MCF 10A (cell line): ENCODE results near the gene APC2. TPM values are rescaled to one million over a fixed set of nuclear protein-coding genes. Genes with fewer than 3 reads are reported as not detected.
"Not testable (repeated sequence)": the region's sequence is repeated elsewhere in the genome, so short reads cannot be mapped to it uniquely, and the experiment has no call there.

Experiments used
- BruUV-seq: library from RNA; stranded (reverse); fragments of 400-500 nt; replicated peaks from 2 replicates; lab custom pipeline; 2021; lab: Mats Ljungman, UMichigan
- CTCF ChIA-PET: fragments of 300-600 bp; sonication (Branson Sonifier 250); formaldehyde crosslinking; extraction: SDS; loops from one replicate; lab custom pipeline; 2021; ENCODE audit warnings: antibody characterized with exemption, inconsistent platforms; lab: Yijun Ruan, JAX
- POLR2A ChIA-PET: fragments of 300-600, 350-650 bp; sonication (Branson Sonifier 250); formaldehyde crosslinking; extraction: SDS; loops from one replicate; lab custom pipeline; 2020; ENCODE audit warnings: antibody characterized with exemption, inconsistent platforms; lab: Yijun Ruan, JAX
- DNase-seq: peaks from one replicate; pipeline ENCODE4 v3.0.0-alpha.2; 2018; ENCODE audit not compliant: unreplicated experiment
- H3K27ac Mint-ChIP-seq: one replicate; pipeline ENCODE4 v1.8.0; 2022; ENCODE audit warnings: mild to moderate bottlenecking, low read depth, mixed read lengths; ENCODE audit not compliant: unreplicated experiment
- H3K27me3 Mint-ChIP-seq: one replicate; pipeline ENCODE4 v1.8.0; 2022; ENCODE audit warnings: mixed read lengths; ENCODE audit not compliant: insufficient read depth, unreplicated experiment
- H3K36me3 Mint-ChIP-seq: one replicate; pipeline ENCODE4 v1.8.0; 2022; ENCODE audit warnings: mild to moderate bottlenecking, moderate library complexity, mixed read lengths; ENCODE audit not compliant: insufficient read depth, unreplicated experiment
- H3K4me1 Mint-ChIP-seq: one replicate; pipeline ENCODE4 v1.8.0; 2022; ENCODE audit warnings: mixed read lengths; ENCODE audit not compliant: insufficient read depth, unreplicated experiment
- H3K4me3 Mint-ChIP-seq: one replicate; pipeline ENCODE4 v1.8.0; 2022; ENCODE audit warnings: mild to moderate bottlenecking, moderate library complexity, mixed read lengths; ENCODE audit not compliant: unreplicated experiment
- H3K9me3 Mint-ChIP-seq: one replicate; pipeline ENCODE4 v1.8.0; 2022; ENCODE audit warnings: mixed read lengths; ENCODE audit not compliant: unreplicated experiment
- intact Hi-C: fragments of 100-400 bp; cut with micrococcal nuclease; formaldehyde crosslinking; loops from 2 replicates; pipeline ENCODE4 v1.14.1; 2022
- total RNA-seq: library from RNA; stranded (reverse); gene quantifications from 2 replicates; pipeline ENCODE4 v1.2.3, GENCODE V29; 2022
- TF ChIP-seq, protein P1 (sequence below): fragments of 200-600 bp; IDR thresholded peaks from one replicate; pipeline ENCODE4 v1.8.0; 2022; ENCODE audit warnings: antibody characterized with exemption, mild to moderate bottlenecking; ENCODE audit not compliant: unreplicated experiment

APC2 gene
- total RNA-seq, 1 experiment from 2014 or later: 0.23 TPM

DNA sequence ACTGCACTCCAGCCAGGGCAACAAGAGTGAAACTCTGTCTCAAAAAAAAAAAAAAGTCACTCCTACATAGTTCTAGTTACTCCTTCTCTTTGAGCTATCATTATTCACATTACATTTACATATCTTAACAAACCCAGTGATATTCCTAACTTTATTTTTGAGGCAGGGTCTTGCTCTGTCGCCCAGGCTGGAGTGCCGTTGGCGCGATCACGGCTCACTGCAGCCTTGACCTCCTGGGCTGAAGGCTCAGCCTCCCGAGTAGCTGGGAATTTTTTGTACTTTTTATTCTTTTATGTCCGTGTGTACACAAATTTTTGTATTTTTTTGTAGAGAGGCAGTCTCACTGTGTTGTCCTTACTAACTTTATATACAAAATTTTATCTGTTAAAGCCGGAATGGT is 12.3 kb upstream of the APC2 start:
- no TSS peak for BruUV-seq
- DNase-seq: no peak
- peaks cover 2% of the 10 kb centered on the region for H3K4me1 Mint-ChIP-seq
- H3K27ac Mint-ChIP-seq: no peak overlapping the region
- no peaks in the 10 kb centered on the region for H3K9me3 Mint-ChIP-seq
- H3K27me3 Mint-ChIP-seq: no peaks in the 10 kb centered on the region
- no peak overlapping the region for H3K4me3 Mint-ChIP-seq
- intact Hi-C loops: loop anchor here (1.0 to 2.0 kb wide), 2 partner anchors 76 to 159 kb away; partner anchors contain the start of gene ADAMTSL5
- POLR2A ChIA-PET: interaction anchor here (1.2 to 1.4 kb wide), 2 partner anchors 20 to 162 kb away, joined by 3 to 4 read pairs; partner anchors contain the start of gene FAM174C
- peaks cover 75% of the 10 kb centered on the region for H3K36me3 Mint-ChIP-seq
- CTCF ChIA-PET: interaction anchor here (0.6 to 1.4 kb wide), 6 partner anchors 9 to 153 kb away, joined by 3 to 5 read pairs (median 3); no protein-coding TSS in a partner anchor
- TF ChIP-seq, protein P1, sequence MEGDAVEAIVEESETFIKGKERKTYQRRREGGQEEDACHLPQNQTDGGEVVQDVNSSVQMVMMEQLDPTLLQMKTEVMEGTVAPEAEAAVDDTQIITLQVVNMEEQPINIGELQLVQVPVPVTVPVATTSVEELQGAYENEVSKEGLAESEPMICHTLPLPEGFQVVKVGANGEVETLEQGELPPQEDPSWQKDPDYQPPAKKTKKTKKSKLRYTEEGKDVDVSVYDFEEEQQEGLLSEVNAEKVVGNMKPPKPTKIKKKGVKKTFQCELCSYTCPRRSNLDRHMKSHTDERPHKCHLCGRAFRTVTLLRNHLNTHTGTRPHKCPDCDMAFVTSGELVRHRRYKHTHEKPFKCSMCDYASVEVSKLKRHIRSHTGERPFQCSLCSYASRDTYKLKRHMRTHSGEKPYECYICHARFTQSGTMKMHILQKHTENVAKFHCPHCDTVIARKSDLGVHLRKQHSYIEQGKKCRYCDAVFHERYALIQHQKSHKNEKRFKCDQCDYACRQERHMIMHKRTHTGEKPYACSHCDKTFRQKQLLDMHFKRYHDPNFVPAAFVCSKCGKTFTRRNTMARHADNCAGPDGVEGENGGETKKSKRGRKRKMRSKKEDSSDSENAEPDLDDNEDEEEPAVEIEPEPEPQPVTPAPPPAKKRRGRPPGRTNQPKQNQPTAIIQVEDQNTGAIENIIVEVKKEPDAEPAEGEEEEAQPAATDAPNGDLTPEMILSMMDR: no peak

DNA sequence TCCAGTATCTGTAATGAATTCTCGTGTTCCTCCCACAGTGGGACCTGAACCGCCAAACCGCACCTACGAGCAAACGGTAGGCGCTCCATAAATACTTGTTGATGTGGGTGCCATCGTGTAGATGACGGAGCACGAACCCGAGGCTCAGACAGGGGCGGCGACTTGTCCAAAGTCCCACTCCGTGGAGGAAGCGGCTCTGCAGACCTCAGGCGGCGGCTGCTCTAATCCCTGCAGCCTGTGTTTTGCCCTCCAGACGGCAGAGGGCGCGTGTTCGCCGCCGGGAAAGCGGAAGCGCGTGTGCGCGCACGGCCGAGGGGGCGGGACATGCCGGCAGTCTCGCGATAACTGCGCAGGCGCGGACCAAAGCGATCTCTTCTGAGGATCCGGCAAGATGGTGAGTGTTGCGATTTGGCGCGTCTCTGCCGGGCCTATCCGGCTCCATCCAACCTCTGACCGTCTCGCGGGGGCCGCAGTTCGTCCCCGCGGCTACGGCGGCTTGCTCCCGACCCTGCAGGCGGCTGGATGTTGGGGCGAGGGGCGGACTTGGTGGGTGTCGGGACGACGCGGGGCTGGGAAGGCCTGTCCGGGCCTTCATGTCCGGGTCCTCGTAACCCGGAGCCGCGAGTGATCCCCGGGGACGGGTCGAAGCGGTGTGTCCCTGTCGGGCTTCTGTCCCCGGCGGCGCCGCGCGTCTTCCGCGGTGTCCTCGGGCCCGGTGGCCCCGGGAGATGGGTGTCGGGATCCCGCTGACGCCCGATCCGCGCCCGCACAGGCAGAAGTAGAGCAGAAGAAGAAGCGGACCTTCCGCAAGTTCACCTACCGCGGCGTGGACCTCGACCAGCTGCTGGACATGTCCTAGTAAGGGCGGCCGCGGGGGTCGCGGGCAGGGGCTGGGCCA is 11.6 kb upstream of the APC2 start, which contains the start of gene RPS15:
TSS of gene RPS15 (plus strand) at position 362 of the 898 bp plus-strand sequence. CDS start at position 392, 30 bp downstream.
- Mint-ChIP-seq H3K4me3 (peak within 1 kb of the TSS; percentile 98), H3K9me3 (no peaks in the 10 kb centered on the region), H3K4me1 (peaks cover 6% of the 10 kb centered on the region), H3K36me3 (peaks cover 77% of the 10 kb centered on the region), H3K27ac (peak within 1 kb of the TSS; percentile 100), H3K27me3 (no peaks in the 10 kb centered on the region)
- TF ChIP-seq, protein P1: peak; percentile 87
- TSS peak; percentile 65 for BruUV-seq
- CTCF ChIA-PET: interaction anchor here (0.6 to 1.3 kb wide), 5 partner anchors 9 to 153 kb away, joined by 3 to 5 read pairs (median 3); no protein-coding TSS in a partner anchor
- peak; percentile 92 for DNase-seq
- intact Hi-C loops: loop anchor here (1.0 to 2.0 kb wide), 2 partner anchors 75 to 159 kb away; partner anchors contain the start of gene ADAMTSL5
- POLR2A ChIA-PET: interaction anchor here (0.9 to 1.7 kb wide), 6 partner anchors 15 to 163 kb away, joined by 3 to 4 read pairs (median 3); partner anchors contain the start of gene FAM174C

DNA sequence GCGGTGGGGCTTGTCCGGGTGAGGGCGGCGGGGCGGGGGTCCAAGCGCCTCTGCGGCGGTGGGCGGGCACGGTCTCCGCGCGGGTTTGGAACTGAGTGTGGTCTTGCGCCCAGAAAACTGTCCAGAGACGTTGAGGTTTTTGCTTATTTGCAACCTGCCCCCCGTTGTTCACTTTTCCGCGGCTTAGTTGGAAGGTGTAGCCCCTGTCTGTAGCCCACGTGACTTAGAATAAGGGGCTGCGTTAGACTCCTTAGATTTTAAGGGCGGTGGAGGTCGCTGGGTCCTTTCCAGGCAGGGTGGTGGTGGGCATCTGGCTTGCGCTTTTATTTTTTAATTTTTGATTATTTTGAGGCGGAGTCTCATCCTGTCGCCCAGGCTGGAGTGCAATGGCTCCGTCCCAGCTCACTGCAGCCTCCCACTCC is 11.0 kb upstream of the APC2 start:
- TF ChIP-seq, protein P1: no peak
- peaks cover 6% of the 10 kb centered on the region for H3K4me1 Mint-ChIP-seq
- intact Hi-C loops: loop anchor here (1.0 to 2.0 kb wide), 2 partner anchors 74 to 160 kb away; partner anchors contain the start of gene ADAMTSL5
- H3K27ac Mint-ChIP-seq: peak overlapping the region; percentile 100
- H3K27me3 Mint-ChIP-seq: no peaks in the 10 kb centered on the region
- H3K4me3 Mint-ChIP-seq: peak overlapping the region; percentile 98
- no peaks in the 10 kb centered on the region for H3K9me3 Mint-ChIP-seq
- peaks cover 79% of the 10 kb centered on the region for H3K36me3 Mint-ChIP-seq
- POLR2A ChIA-PET: interaction anchor here (0.9 to 1.7 kb wide), 5 partner anchors 15 to 55 kb away, joined by 3 to 4 read pairs (median 3); no protein-coding TSS in a partner anchor
- DNase-seq: no peak
- CTCF ChIA-PET: interaction anchor here (1.3 kb wide), 1 partner anchor 8 kb away, joined by 3 read pairs; no protein-coding TSS in a partner anchor
- BruUV-seq: no TSS peak

DNA sequence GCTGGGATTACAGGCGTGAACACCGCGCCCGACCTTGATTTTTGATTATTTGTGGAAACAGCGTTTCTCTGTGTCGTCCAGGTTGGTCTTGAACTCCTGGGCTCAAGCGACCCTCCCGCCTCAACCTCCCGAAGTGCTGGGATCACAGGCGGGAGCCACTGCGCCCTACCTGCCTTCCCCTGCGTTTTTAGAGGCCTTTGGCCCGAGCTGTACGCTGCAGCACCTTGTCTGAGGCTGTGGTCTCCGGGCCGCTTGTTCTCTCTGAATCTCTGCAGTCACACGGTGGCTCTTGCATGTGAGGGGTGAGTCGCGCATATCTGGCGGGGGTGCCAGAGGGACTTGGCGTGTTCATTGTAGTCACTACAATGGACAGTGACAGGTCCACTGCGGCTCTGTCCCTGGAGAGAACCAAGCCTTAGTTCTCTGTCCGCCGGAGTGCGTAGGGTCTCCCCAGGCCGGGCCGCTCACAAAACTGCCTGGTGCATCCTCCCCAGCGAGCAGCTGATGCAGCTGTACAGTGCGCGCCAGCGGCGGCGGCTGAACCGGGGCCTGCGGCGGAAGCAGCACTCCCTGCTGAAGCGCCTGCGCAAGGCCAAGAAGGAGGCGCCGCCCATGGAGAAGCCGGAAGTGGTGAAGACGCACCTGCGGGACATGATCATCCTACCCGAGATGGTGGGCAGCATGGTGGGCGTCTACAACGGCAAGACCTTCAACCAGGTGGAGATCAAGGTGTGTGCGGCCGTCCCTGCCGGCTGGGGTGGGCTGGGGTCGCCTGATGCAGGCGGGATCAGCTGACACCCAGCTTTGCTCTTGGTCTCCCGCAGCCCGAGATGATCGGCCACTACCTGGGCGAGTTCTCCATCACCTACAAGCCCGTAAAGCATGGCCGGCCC is 10.2 kb upstream of the APC2 start:
- not testable (repeated sequence) for DNase-seq, H3K9me3 Mint-ChIP-seq, H3K4me1 Mint-ChIP-seq, H3K27me3 Mint-ChIP-seq, BruUV-seq
- H3K4me3 Mint-ChIP-seq: peak overlapping the region; percentile 98
- ChIA-PET CTCF (interaction anchor here (0.6 to 1.3 kb wide), 3 partner anchors 7 to 16 kb away, joined by 3 read pairs; no protein-coding TSS in a partner anchor), POLR2A (interaction anchor here (0.7 to 1.7 kb wide), 9 partner anchors 14 to 418 kb away, joined by 3 to 5 read pairs (median 3); partner anchors contain the start of genes CIRBP and FAM174C)
- H3K36me3 Mint-ChIP-seq: peaks cover 80% of the 10 kb centered on the region
- intact Hi-C loops: loop anchor here (2.0 kb wide), 1 partner anchor 161 kb away; no protein-coding TSS in a partner anchor
- H3K27ac Mint-ChIP-seq: peak overlapping the region; percentile 100
